Left ventricle myocardium superior (tissue), 1 donor: ENCODE results near the gene PEX6. TPM values are rescaled to one million over a fixed set of nuclear protein-coding genes. Genes with fewer than 3 reads are reported as not detected.
"Not testable (repeated sequence)": the region's sequence is repeated elsewhere in the genome, so short reads cannot be mapped to it uniquely, and the experiment has no call there.

Source experiments
- ATAC-seq: fragments of 200-7000 bp; cut with Tn5 transposase; one replicate; pipeline ENCODE4 v1.9.1; 2020; ENCODE audit warnings: mild to moderate bottlenecking, moderate library complexity
- DNase-seq: peaks from one replicate; pipeline ENCODE4 v3.0.0-alpha.2; 2020
- intact Hi-C: fragments of 100-400 bp; cut with micrococcal nuclease; formaldehyde crosslinking; loops from one replicate; pipeline ENCODE4 v1.11.0; 2022
- total RNA-seq: library from RNA; stranded (reverse); fragmentation: NEBNext Ultra II Directional; extraction: Animal tissue kit (Norgen Biotek cat#: 25700); gene quantifications from one replicate; pipeline ENCODE4 v1.2.1, GENCODE V29; 2021
- donor health status: DM: no; HTN: yes; CAD: no; lungs with severe emphysema.

PEX6 gene
- total RNA-seq, 1 donor from 2014 or later: 27.8 TPM

- intact Hi-C loops: loop anchor here (5.0 kb wide), 1 partner anchor 140 kb away; no protein-coding TSS in a partner anchor
- no peak for DNase-seq
- ATAC-seq: no peak
Measured at GRCh38 chr6:43001843-43002242, 22.9 kb upstream of the PEX6 start.

GRCh38 chr6:42998205-42998604 is 19.2 kb upstream of the PEX6 start:
- DNase-seq, ATAC-seq, intact Hi-C loops: not testable (repeated sequence)

- intact Hi-C loops: no loop called here
- DNase-seq: no peak
- no peak for ATAC-seq
Measured at GRCh38 chr6:42996513-42996912, 17.5 kb upstream of the PEX6 start.

- intact Hi-C loops: no loop called here
- no peak for DNase-seq
- ATAC-seq: no peak
Measured at GRCh38 chr6:42993445-42993844, 14.5 kb upstream of the PEX6 start.

GRCh38 chr6:42989923-42990322 is 10.9 kb upstream of the PEX6 start:
- intact Hi-C loops: no loop called here
- ATAC-seq (no peak), DNase-seq (no peak)

- DNase-seq (no peak), ATAC-seq (no peak)
- intact Hi-C loops: no loop called here
Measured at GRCh38 chr6:42988486-42989020, 9.6 kb upstream of the PEX6 start.

GRCh38 chr6:42987533-42988451 is 8.8 kb upstream of the PEX6 start:
- ATAC-seq: no peak
- no peak for DNase-seq
- intact Hi-C loops: no loop called here

GRCh38 chr6:42984924-42985475 is 6.0 kb upstream of the PEX6 start:
- ATAC-seq (peak; percentile 8), DNase-seq (peak; percentile 39)

GRCh38 chr6:42984001-42984923 is 5.3 kb upstream of the PEX6 start, which contains the start of gene PPP2R5D:
TSS of gene PPP2R5D (plus strand) at chr6:42984570. CDS start at chr6:42984678, 108 bp downstream.
- DNase-seq (peak; percentile 97), ATAC-seq (peak; percentile 96)
- intact Hi-C loops: no loop called here

More at GRCh38 chr6:42984924-42985475, 6.0 kb upstream of the PEX6 start:
- intact Hi-C loops: no loop called here

GRCh38 chr6:42981836-42982235 is 2.9 kb upstream of the PEX6 start:
- intact Hi-C loops: no loop called here
- no peak for ATAC-seq
- DNase-seq: no peak

GRCh38 chr6:42979523-42980177 is 669 bp upstream of the PEX6 start:
- DNase-seq (no peak), ATAC-seq (peak; percentile 3)
- intact Hi-C loops: no loop called here

- peak; percentile 53 for DNase-seq
- intact Hi-C loops: no loop called here
- ATAC-seq: no peak
Measured at GRCh38 chr6:42978487-42978838, 518 bp downstream of the PEX6 start.

- DNase-seq (no peak), ATAC-seq (no peak)
- intact Hi-C loops: no loop called here
Measured at GRCh38 chr6:42974919-42975505, 4.0 kb downstream of the PEX6 start.

- intact Hi-C loops: no loop called here
- DNase-seq (no peak), ATAC-seq (no peak)
Measured at GRCh38 chr6:42973926-42974325, 5.1 kb downstream of the PEX6 start.

GRCh38 chr6:42971746-42972327 is 7.1 kb downstream of the PEX6 start:
- no peak for DNase-seq
- ATAC-seq: no peak
- intact Hi-C loops: no loop called here

- ATAC-seq: peak; percentile 51
Measured at GRCh38 chr6:42970871-42971612, 7.9 kb downstream of the PEX6 start.

GRCh38 chr6:42969934-42970333 is 9.0 kb downstream of the PEX6 start:
- no peak for ATAC-seq
- no peak for DNase-seq
- intact Hi-C loops: no loop called here

More at GRCh38 chr6:42970871-42971612, 7.9 kb downstream of the PEX6 start:
- no peak for DNase-seq
- intact Hi-C loops: no loop called here
